H1 (cell line): Measurements from ENCODE around the gene ATP2A3. TPM values are rescaled to one million over a fixed set of nuclear protein-coding genes. Genes with fewer than 3 reads are reported as not detected.

Experiments
- CTCF ChIA-PET: fragments of 300-600 bp; sonication (Branson Sonifier 250); formaldehyde crosslinking; loops from one replicate; lab custom pipeline; 2021; ENCODE audit not compliant: partially characterized antibody; lab: Charles Lee
- POLR2A ChIA-PET: fragments of 300-600 bp; sonication (Branson Sonifier 250); formaldehyde crosslinking; loops from one replicate; lab custom pipeline; 2021; ENCODE audit warnings: inconsistent platforms; ENCODE audit not compliant: partially characterized antibody; lab: Charles Lee
- DNase-seq, 2 experiments: peaks; one replicate each; pipeline versions ENCODE4 v3.0.0 to v3.0.0-alpha.2; 2010 to 2022; ENCODE audit warnings: low spot score in 2 of 2, low read depth in 1 of 2, mixed read lengths in 1 of 2
- FAIRE-seq: peaks from 2 replicates; lab custom pipeline; 2011; peaks lifted over from hg19 to GRCh38; lab: Jason Lieb, UNC
- H2AFZ ChIP-seq: 2 replicates; pipeline ENCODE4 v1.8.1; 2012; ENCODE audit warnings: low read length, inconsistent platforms
- H2AK5ac ChIP-seq: 2 replicates; pipeline ENCODE4 v1.6.1; 2013; ENCODE audit warnings: low read depth, low read length
- H2BK120ac ChIP-seq: replicated peaks from 2 replicates; pipeline ENCODE3; 2013; ENCODE audit warnings: low read depth, low read length, inconsistent platforms
- H2BK12ac ChIP-seq: 2 replicates; pipeline ENCODE4 v1.6.1; 2013; ENCODE audit warnings: low read depth, low read length
- H2BK15ac ChIP-seq: 2 replicates; pipeline ENCODE4 v1.6.1; 2013; ENCODE audit warnings: low read length
- H2BK20ac ChIP-seq: 2 replicates; pipeline ENCODE4 v1.6.1; 2013; ENCODE audit warnings: low read length
- H2BK5ac ChIP-seq: 2 replicates; pipeline ENCODE4 v1.6.1; 2013; ENCODE audit warnings: low read depth, low read length
- H3K14ac ChIP-seq: 2 replicates; pipeline ENCODE4 v1.6.1; 2013; ENCODE audit warnings: inconsistent platforms; ENCODE audit not compliant: insufficient read length
- H3K18ac ChIP-seq: 2 replicates; pipeline ENCODE4 v1.6.1; 2013; ENCODE audit warnings: low read length; ENCODE audit errors: extremely low read depth
- H3K23ac ChIP-seq: 2 replicates; pipeline ENCODE4 v1.6.1; 2013; ENCODE audit warnings: inconsistent platforms; ENCODE audit not compliant: insufficient read length
- H3K23me2 ChIP-seq: 2 replicates; pipeline ENCODE4 v1.6.1; 2013; ENCODE audit warnings: low read depth, low read length
- H3K27ac ChIP-seq: 2 replicates; pipeline ENCODE4 v1.6.1; 2011; ENCODE audit warnings: low read depth, low read length, inconsistent platforms
- H3K27me3 ChIP-seq, 4 experiments: replicated peaks in 1 of 4; 1 replicate in 1 of 4; 2 replicates in 3 of 4; pipeline versions ENCODE4 v1.6.1 to v1.8.1; 2011 to 2013; ENCODE audit warnings: low read length in 3 of 4, mild to moderate bottlenecking in 3 of 4, inconsistent platforms in 2 of 4, mixed read lengths in 2 of 4, moderate library complexity in 1 of 4; ENCODE audit not compliant: control insufficient read depth in 3 of 4, insufficient read depth in 3 of 4; ENCODE audit errors: extremely low read depth in 1 of 4
- H3K36me3 ChIP-seq, 4 experiments: 2 replicates each; pipeline versions ENCODE4 v1.6.1 to v1.8.1; 2011 to 2013; ENCODE audit warnings: mild to moderate bottlenecking in 4 of 4, low read length in 3 of 4, moderate library complexity in 2 of 4, control low read depth in 1 of 4, inconsistent platforms in 1 of 4; ENCODE audit not compliant: insufficient read depth in 4 of 4, control insufficient read depth in 2 of 4
- H3K4ac ChIP-seq: replicated peaks from 2 replicates; pipeline ENCODE3; 2013; ENCODE audit warnings: low read length, low read depth, mixed read lengths, inconsistent platforms; ENCODE audit not compliant: insufficient read length
- H3K4me1 ChIP-seq, 4 experiments: replicated peaks in 1 of 4; 1 replicate in 1 of 4; 2 replicates in 3 of 4; pipeline versions ENCODE4 v1.6.1 to v1.8.1; 2011 to 2013; ENCODE audit warnings: low read length in 3 of 4, inconsistent platforms in 2 of 4, mixed read lengths in 1 of 4; ENCODE audit not compliant: insufficient read depth in 4 of 4, control insufficient read depth in 3 of 4
- H3K4me2 ChIP-seq, 2 experiments: 2 replicates each; pipeline versions ENCODE4 v1.6.1 to v1.8.1; 2011 to 2013; ENCODE audit warnings: low read depth in 2 of 2, low read length in 2 of 2, control low read depth in 1 of 2, inconsistent platforms in 1 of 2, mild to moderate bottlenecking in 1 of 2; ENCODE audit not compliant: insufficient read depth in 1 of 2
- H3K4me3 ChIP-seq, 4 experiments: fragments of 200-600, 300-600 bp in 1 of 4; sonication (generic), shearing (Covaris generic), sonication (Bioruptor Twin) in 1 of 4; 2 replicates each; pipeline versions ENCODE4 v1.5.1 to v1.8.1; 2011 to 2016; ENCODE audit warnings: low read length in 4 of 4, low read depth in 3 of 4, control low read depth in 2 of 4, inconsistent platforms in 2 of 4, mild to moderate bottlenecking in 2 of 4, mixed read lengths in 1 of 4, moderate library complexity in 1 of 4; ENCODE audit not compliant: insufficient read depth in 2 of 4; ENCODE audit errors: extremely low read depth in 1 of 4
- H3K56ac ChIP-seq: replicated peaks from 2 replicates; pipeline ENCODE3; 2013; ENCODE audit warnings: low read depth, mild to moderate bottlenecking, mixed read lengths, low read length, inconsistent platforms; ENCODE audit not compliant: insufficient read length
- H3K79me1 ChIP-seq: 2 replicates; pipeline ENCODE4 v1.6.1; 2013; ENCODE audit warnings: low read depth, low read length, control low read depth
- H3K79me2 ChIP-seq, 2 experiments: 2 replicates each; pipeline versions ENCODE4 v1.6.1 to v1.8.1; 2012 to 2013; ENCODE audit warnings: low read length in 2 of 2, mild to moderate bottlenecking in 2 of 2, inconsistent platforms in 1 of 2; ENCODE audit not compliant: insufficient read depth in 2 of 2, control insufficient read depth in 1 of 2
- H3K9ac ChIP-seq, 4 experiments: replicated peaks in 1 of 4; 1 replicate in 1 of 4; 2 replicates in 3 of 4; pipeline versions ENCODE4 v1.6.1 to v1.8.1; 2011 to 2013; ENCODE audit warnings: low read depth in 3 of 4, low read length in 3 of 4, control low read depth in 2 of 4, mild to moderate bottlenecking in 2 of 4, moderate library complexity in 2 of 4, inconsistent platforms in 1 of 4; ENCODE audit errors: extremely low read depth in 1 of 4
- H3K9me3 ChIP-seq, 2 experiments: 2 replicates each; pipeline versions ENCODE4 v1.6.1 to v1.8.1; 2012 to 2013; ENCODE audit warnings: mild to moderate bottlenecking in 2 of 2, moderate library complexity in 2 of 2, control low read depth in 1 of 2, inconsistent platforms in 1 of 2, low read depth in 1 of 2, low read length in 1 of 2, mixed read lengths in 1 of 2; ENCODE audit not compliant: insufficient read depth in 2 of 2
- H4K20me1 ChIP-seq, 2 experiments: replicated peaks in 1 of 2; 2 replicates each; pipeline versions ENCODE3 to v1.8.1; 2011 to 2013; ENCODE audit warnings: inconsistent platforms in 2 of 2, low read length in 2 of 2, mild to moderate bottlenecking in 1 of 2; ENCODE audit not compliant: insufficient read depth in 2 of 2, control insufficient read depth in 1 of 2
- H4K5ac ChIP-seq: 2 replicates; pipeline ENCODE4 v1.6.1; 2013; ENCODE audit warnings: low read length, low read depth, mixed read lengths, inconsistent platforms; ENCODE audit not compliant: insufficient read length
- H4K8ac ChIP-seq: 2 replicates; pipeline ENCODE4 v1.8.0; 2013; ENCODE audit warnings: mild to moderate bottlenecking, moderate library complexity, low read length, inconsistent platforms; ENCODE audit not compliant: insufficient read depth; ENCODE audit errors: extremely low read depth
- H4K91ac ChIP-seq: replicated peaks from 2 replicates; pipeline ENCODE3; 2013; ENCODE audit warnings: low read length, mixed read lengths, inconsistent platforms; ENCODE audit not compliant: insufficient read length
- RAD21 ChIP-seq, 2 experiments: IDR thresholded peaks in 1 of 2; conservative IDR thresholded peaks in 1 of 2; 2 replicates each; pipeline ENCODE4 v1.6.1; 2011; ENCODE audit warnings: low read depth in 2 of 2, low read length in 2 of 2, improper control_type of control experiment in 1 of 2, inconsistent platforms in 1 of 2, mild to moderate bottlenecking in 1 of 2, moderate library complexity in 1 of 2
- WGBS, 2 experiments: shearing (Covaris generic) in 1 of 2; methylation state at CpG; one replicate each; pipeline versions ENCODE4 v1.1.6 to v1.1.7; 2013 to 2015; ENCODE audit warnings: low lambda C conversion rate in 2 of 2, mixed read lengths in 2 of 2, inconsistent platforms in 1 of 2, low coverage in 1 of 2, missing lambda C conversion rate in 1 of 2; ENCODE audit not compliant: insufficient replicate concordance in 2 of 2, insufficient coverage in 1 of 2, insufficient read length in 1 of 2; ENCODE audit errors: extremely low coverage in 1 of 2, missing lambda C conversion rate in 1 of 2; 5-methylcytosine and 5-hydroxymethylcytosine counted together
- polyA plus RNA-seq, 7 experiments: library from polyadenylated mRNA; depleted of rRNA in 3 of 7; stranded (reverse) in 5 of 7; unstranded in 2 of 7; fragments of >200 nt in 5 of 7; fragments of 200-250 nt in 2 of 7; gene quantifications; 1 replicate in 5 of 7; 2 replicates in 1 of 7; 4 replicates in 1 of 7; pipeline versions ENCODE4 v1.2.1 to v1.2.3, GENCODE V29; 2011 to 2013; ENCODE audit warnings: missing spikeins in 2 of 7, mixed read lengths in 2 of 7
- total RNA-seq: library from RNA; stranded (reverse); fragmentation: NEBNext Ultra II Directional; extraction: Animal tissue kit (Norgen Biotek cat#: 25700); gene quantifications from 2 replicates; pipeline ENCODE4 v1.2.1, GENCODE V29; 2021

ATP2A3 gene
- total and polyA plus RNA-seq, 2 of the 8 experiments (the other 6 are each of a cell fraction or from before 2014, with no cell fraction given): 18.4 to 32.5 TPM

DNA sequence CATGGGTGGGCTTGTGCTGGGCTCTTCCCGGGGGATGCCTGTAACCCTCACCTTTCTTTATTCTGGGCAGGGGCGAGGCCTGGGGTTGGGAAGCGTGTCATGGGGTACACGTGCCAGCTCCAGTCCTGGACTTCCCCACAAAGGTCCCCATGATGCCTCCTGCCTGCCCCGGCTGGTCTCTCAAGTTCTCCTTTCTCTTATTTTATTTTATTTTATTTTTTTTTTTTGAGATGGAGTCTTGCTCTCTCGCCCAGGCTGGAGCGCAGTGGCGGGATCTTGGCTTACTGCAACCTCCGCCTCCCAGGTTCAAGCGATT lies 8.6 kb downstream of the ATP2A3 start:
- no peaks in the 10 kb centered on the region; the same call in none of the 2 replicates for H3K79me1 ChIP-seq
- peak overlapping the region; percentile 90; the same call in 1 of the 2 replicates for H2BK20ac ChIP-seq
- H2AFZ ChIP-seq: no peak overlapping the region
- no peak for TF ChIP-seq RAD21 (IDR thresholded peaks at IDR 0.05 in 1 of 2, conservative IDR thresholded peaks at IDR 0.05 in 1 of 2; ENCODE audit: low read depth in 2 of 2, low read length in 2 of 2)
- H2BK120ac ChIP-seq: no peak overlapping the region
- ChIA-PET CTCF (interaction anchor here (1.4 to 1.6 kb wide), 3 partner anchors 39 to 112 kb away, joined by 3 to 5 read pairs (median 4); partner anchors contain the start of gene P2RX1), POLR2A (interaction anchor here (1.0 to 1.1 kb wide), 2 partner anchors 9 to 16 kb away, joined by 4 read pairs; partner anchors contain the start of gene ATP2A3)
- H3K56ac ChIP-seq: no peak overlapping the region
- no peak for DNase-seq
- H2BK5ac ChIP-seq: no peak overlapping the region
- H3K27ac ChIP-seq: no peak overlapping the region
- H3K4me1 ChIP-seq: peaks cover 0 to 43% (median 22%) of the 10 kb centered on the region in 4 experiments; a peak in 6 of 7 replicates
- H3K4me2 ChIP-seq: no peak overlapping the region
- H4K20me1 ChIP-seq: peaks cover 0 to 3% of the 10 kb centered on the region in 2 experiments
- no peak overlapping the region for H3K14ac ChIP-seq
- no peaks in the 10 kb centered on the region for H3K27me3 ChIP-seq
- H3K9me3 ChIP-seq: no peaks in the 10 kb centered on the region
- no peak overlapping the region; the same call in 1 of the 2 replicates for H3K18ac ChIP-seq
- H4K5ac ChIP-seq: no peak overlapping the region
- no peaks in the 10 kb centered on the region for H3K36me3 ChIP-seq
- no peak overlapping the region for H3K4ac ChIP-seq
- no peak overlapping the region for H2BK12ac ChIP-seq
- no peak overlapping the region for H3K4me3 ChIP-seq
- no peaks in the 10 kb centered on the region for H3K23me2 ChIP-seq
- no peak for FAIRE-seq
- no peak overlapping the region for H2BK15ac ChIP-seq
- 95% methylated on average over 8 of the region's 10 CpGs; no CpG with 5 or more reads in 1 of the 2 experiments for WGBS, 2 experiments
- H3K9ac ChIP-seq: no peak overlapping the region
- H4K8ac ChIP-seq: no peak overlapping the region
- no peaks in the 10 kb centered on the region for H3K79me2 ChIP-seq
- no peak overlapping the region for H3K23ac ChIP-seq
- no peak overlapping the region; the same call in 1 of the 2 replicates for H2AK5ac ChIP-seq
- H4K91ac ChIP-seq: no peak overlapping the region
